Thymus (tissue), 11 donors: ENCODE data around the gene C1orf74. TPM values are rescaled to one million over a fixed set of nuclear protein-coding genes. Genes with fewer than 3 reads are reported as not detected.

Experiments
- DNase-seq, 9 donors: peaks; one replicate each; pipeline ENCODE4 v3.0.0-alpha.2; 2013; ENCODE audit warnings: low spot score in 9 of 9, low read depth in 6 of 9, missing footprints in 1 of 9
- H3K27ac ChIP-seq, 2 donors: one replicate each; pipeline ENCODE4 v1.5.1; 2013; ENCODE audit warnings: control low read depth in 1 of 2, low read depth in 1 of 2, low read length in 1 of 2, mild to moderate bottlenecking in 1 of 2, moderate library complexity in 1 of 2
- H3K27me3 ChIP-seq, 2 donors: one replicate each; pipeline ENCODE4 v1.5.1; 2013; ENCODE audit warnings: low read length in 1 of 2; ENCODE audit not compliant: control insufficient read depth in 2 of 2, insufficient read depth in 1 of 2
- H3K36me3 ChIP-seq, 2 donors: one replicate each; pipeline ENCODE4 v1.5.1; 2013; ENCODE audit warnings: low read length in 1 of 2, mild to moderate bottlenecking in 1 of 2, moderate library complexity in 1 of 2; ENCODE audit not compliant: control insufficient read depth in 2 of 2, insufficient read depth in 2 of 2
- H3K4me1 ChIP-seq, 2 donors: one replicate each; pipeline ENCODE4 v1.5.1; 2013; ENCODE audit warnings: low read length in 2 of 2; ENCODE audit not compliant: control insufficient read depth in 2 of 2, insufficient read depth in 2 of 2
- H3K4me3 ChIP-seq, 2 donors: one replicate each; pipeline ENCODE4 v1.5.1; 2013; ENCODE audit warnings: low read length in 2 of 2, control low read depth in 1 of 2, mild to moderate bottlenecking in 1 of 2
- H3K9me3 ChIP-seq, 2 donors: one replicate each; pipeline ENCODE4 v1.5.1; 2013; ENCODE audit warnings: low read length in 1 of 2, mild to moderate bottlenecking in 1 of 2; ENCODE audit not compliant: control insufficient read depth in 2 of 2, insufficient read depth in 1 of 2
- WGBS: extraction: QIAGEN DNeasy Blood & Tissue Kit; methylation state at CpG from one replicate; pipeline ENCODE4 v1.1.7; 2013; 5-methylcytosine and 5-hydroxymethylcytosine counted together
- polyA plus RNA-seq: library from polyadenylated mRNA; stranded (reverse); fragments of 200-250 nt; gene quantifications from one replicate; pipeline ENCODE4 v1.2.3, GENCODE V29; 2013
- total RNA-seq: library from RNA; stranded (reverse); fragments of 120-200 nt; gene quantifications from one replicate; pipeline ENCODE4 v1.2.4, GENCODE V29; 2013
- donor health status: healthy.

Gene C1orf74
- total and polyA plus RNA-seq, 2 donors, result 2.8 to 3.0 TPM

DNA sequence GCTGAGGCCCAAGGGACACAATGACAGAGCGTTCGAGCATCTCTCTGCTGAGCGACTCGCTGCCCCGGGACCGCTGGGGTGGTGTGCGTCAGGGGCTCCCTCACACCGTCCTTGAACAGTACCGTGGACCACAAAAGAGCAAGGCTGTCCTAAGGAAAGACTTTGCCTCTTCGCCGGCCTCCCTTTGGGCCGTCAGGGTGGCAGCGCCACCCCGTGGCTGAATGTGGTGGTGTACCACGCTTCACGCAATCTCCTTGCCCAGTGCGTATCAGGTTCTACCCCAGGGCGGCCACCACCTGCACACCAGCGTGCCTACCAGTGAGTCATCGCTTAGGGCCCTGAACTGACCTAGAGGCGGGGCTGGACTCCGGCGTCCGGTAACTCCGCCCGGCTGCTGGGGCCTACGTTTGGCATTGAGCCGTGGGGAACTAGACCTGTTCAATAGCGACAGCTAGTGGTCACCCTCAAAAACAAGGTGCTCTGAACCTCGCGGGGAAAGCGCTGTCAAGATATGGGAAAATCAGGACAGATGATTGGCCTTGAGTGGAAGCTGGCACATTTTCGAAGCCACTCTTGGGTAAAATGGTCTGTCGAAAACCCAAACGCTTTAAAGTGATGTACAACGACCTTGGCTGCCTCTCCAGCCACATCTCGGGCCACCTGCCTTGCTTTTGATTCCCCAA, 36.6 kb downstream of the C1orf74 start:
- no peaks in the 10 kb centered on the region for H3K9me3 ChIP-seq
- peak overlapping the region in 1 of 2 donors; percentile 38 for H3K27ac ChIP-seq
- H3K27me3 ChIP-seq, result no peaks in the 10 kb centered on the region
- 18% methylated on average over 37 of the region's 37 CpGs for WGBS
- H3K4me3 ChIP-seq, result peak overlapping the region; percentile 44 to 47
- H3K36me3 ChIP-seq, result no peaks in the 10 kb centered on the region
- peaks cover 0 to 25% of the 10 kb centered on the region in 2 donors for H3K4me1 ChIP-seq
- DNase-seq, result peak in 6 of 9 donors; percentile 65 to 85 (median 70)

GRCh38 chr1:209746451-209747165, 37.8 kb downstream of the C1orf74 start:
- Histone ChIP-seq H3K4me3 (no peak overlapping the region), H3K4me1 (peaks cover 0 to 17% of the 10 kb centered on the region in 2 donors), H3K27ac (no peak overlapping the region), H3K36me3 (no peaks in the 10 kb centered on the region), H3K9me3 (no peaks in the 10 kb centered on the region), H3K27me3 (no peaks in the 10 kb centered on the region)
- no peak for DNase-seq
- WGBS, result 95% methylated on average over 4 of the region's 4 CpGs

- H3K36me3 ChIP-seq, result no peaks in the 10 kb centered on the region
- DNase-seq, result no peak
- H3K27ac ChIP-seq, result no peak overlapping the region
- WGBS, result 88% methylated on average over 2 of the region's 2 CpGs
- no peak overlapping the region for H3K4me3 ChIP-seq
- no peaks in the 10 kb centered on the region for H3K27me3 ChIP-seq
- H3K4me1 ChIP-seq, result peaks cover 0 to 7% of the 10 kb centered on the region in 2 donors
- H3K9me3 ChIP-seq, result no peaks in the 10 kb centered on the region
Measured at GRCh38 chr1:209743145-209743482, 41.2 kb downstream of the C1orf74 start.

DNA sequence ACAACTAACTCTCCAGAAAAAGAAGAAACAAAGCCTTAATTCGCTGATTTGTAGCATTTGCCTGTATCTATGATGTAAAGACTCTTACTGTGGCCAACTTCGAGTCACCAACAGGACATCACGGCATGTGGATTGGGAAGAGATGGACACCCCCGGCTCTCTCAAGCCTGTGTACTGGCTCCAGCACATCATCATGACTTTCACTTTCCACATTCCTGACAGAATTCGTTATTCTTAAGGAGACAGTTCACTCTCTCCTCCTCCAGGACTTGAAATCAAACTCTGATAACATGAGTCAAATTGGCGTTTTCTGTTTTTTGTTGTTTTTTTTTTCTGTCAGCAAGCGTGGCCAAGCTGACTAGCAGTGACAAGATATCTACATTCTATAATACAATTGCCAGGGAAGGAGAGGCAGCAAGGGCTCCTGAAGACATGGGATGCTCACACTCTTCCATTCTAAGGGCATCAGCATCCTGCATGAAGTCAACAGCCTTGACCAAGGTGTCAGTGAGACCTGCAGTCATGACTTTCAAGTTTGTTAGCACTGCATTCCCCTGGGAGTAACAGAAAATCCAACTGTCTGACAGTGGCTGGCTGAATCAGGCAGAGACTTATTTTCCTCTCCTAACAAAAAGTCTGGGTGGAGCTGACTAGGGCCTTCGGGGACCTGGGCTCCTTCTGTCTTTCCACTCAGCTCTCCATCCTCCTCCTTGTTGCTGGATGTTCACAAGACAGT, 41.8 kb downstream of the C1orf74 start:
- Histone ChIP-seq H3K36me3 (no peaks in the 10 kb centered on the region), H3K4me1 (peaks cover 0 to 2% of the 10 kb centered on the region in 2 donors), H3K27ac (no peak overlapping the region), H3K27me3 (no peaks in the 10 kb centered on the region), H3K9me3 (no peaks in the 10 kb centered on the region), H3K4me3 (no peak overlapping the region)
- 90% methylated on average over 8 of the region's 8 CpGs for WGBS
- DNase-seq, result no peak

- H3K4me3 ChIP-seq, result no peak overlapping the region
- H3K27ac ChIP-seq, result no peak overlapping the region
Measured at GRCh38 chr1:209741889-209742288, 42.5 kb downstream of the C1orf74 start.

DNA sequence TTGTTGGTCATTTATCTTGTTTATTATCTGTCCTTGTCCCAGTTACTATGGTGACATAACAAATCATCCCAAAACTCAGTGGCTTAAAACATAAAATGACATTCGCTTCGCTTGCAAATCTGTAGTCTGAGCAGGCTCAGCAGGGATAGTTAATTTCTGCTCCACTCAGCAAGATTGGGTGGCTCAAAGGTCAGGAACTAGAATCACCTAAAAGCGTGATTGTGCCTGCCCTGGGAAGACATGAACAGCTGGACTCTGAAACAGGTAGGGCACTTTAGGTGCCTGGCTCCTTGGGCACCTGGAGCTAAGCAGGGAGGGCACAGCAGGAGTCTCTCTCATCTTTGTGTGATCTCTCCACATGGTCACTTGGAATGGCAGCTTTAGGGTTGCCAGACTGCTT, 43.2 kb downstream of the C1orf74 start:
- Histone ChIP-seq H3K27ac (no peak overlapping the region), H3K4me1 (no peaks in the 10 kb centered on the region), H3K9me3 (no peaks in the 10 kb centered on the region), H3K36me3 (no peaks in the 10 kb centered on the region), H3K27me3 (no peaks in the 10 kb centered on the region), H3K4me3 (no peak overlapping the region)
- DNase-seq, result no peak
- 97% methylated on average over 3 of the region's 3 CpGs for WGBS

More at GRCh38 chr1:209741889-209742288, 42.5 kb downstream of the C1orf74 start:
- 84% methylated on average over 2 of the region's 2 CpGs for WGBS
- no peaks in the 10 kb centered on the region for H3K36me3 ChIP-seq
- no peaks in the 10 kb centered on the region for H3K9me3 ChIP-seq
- H3K27me3 ChIP-seq, result no peaks in the 10 kb centered on the region
- DNase-seq, result no peak
- no peaks in the 10 kb centered on the region for H3K4me1 ChIP-seq

DNA sequence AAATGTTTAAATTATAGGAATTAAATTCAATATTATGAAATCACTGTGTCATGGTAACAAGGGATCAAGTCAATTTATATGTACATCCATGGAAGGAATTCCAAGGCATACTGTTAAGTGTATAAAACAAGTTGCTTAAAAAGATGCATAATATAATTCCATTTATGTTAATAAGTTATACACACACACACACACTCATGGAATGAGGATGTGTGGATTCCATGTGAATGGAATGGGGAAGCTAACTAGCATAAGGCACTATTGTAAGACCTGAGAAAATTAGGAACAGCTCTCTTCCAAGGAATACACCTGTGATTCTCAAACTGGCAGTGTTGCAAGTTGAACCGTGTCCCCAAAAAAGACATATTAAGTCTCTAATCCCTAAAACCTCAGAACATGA, 46.1 kb downstream of the C1orf74 start:
- WGBS, result 99% methylated on average over 1 of the region's 1 CpG
- H3K36me3 ChIP-seq, result no peaks in the 10 kb centered on the region
- no peak for DNase-seq
- no peak overlapping the region for H3K27ac ChIP-seq
- no peaks in the 10 kb centered on the region for H3K27me3 ChIP-seq
- H3K9me3 ChIP-seq, result no peaks in the 10 kb centered on the region
- H3K4me1 ChIP-seq, result no peaks in the 10 kb centered on the region
- H3K4me3 ChIP-seq, result no peak overlapping the region

DNA sequence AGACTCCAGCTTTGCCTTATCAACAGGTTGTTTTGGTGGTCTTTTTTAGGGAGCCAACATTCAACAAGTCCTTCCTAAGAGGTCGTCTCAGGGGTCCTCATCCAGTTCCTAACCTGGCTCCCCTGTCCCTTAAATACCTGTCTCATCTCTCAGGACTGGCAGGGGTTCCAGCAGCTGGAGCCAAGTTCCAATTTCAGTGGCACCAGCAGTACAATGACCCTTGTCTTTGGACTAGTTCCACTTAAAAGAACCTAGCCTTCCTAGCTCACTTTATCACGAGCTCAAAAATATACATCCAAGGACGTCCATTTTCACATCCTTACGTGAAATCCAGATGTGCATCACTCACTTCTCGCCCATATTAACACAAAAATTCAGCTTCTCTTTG, 47.2 kb downstream of the C1orf74 start:
- WGBS, result 95% methylated on average over 5 of the region's 5 CpGs
- H3K27ac ChIP-seq, result no peak overlapping the region
- H3K4me1 ChIP-seq, result no peaks in the 10 kb centered on the region
- no peak for DNase-seq
- no peaks in the 10 kb centered on the region for H3K27me3 ChIP-seq
- H3K36me3 ChIP-seq, result no peaks in the 10 kb centered on the region
- H3K9me3 ChIP-seq, result no peaks in the 10 kb centered on the region
- no peak overlapping the region for H3K4me3 ChIP-seq

GRCh38 chr1:209736490-209737117, 47.8 kb downstream of the C1orf74 start:
- no peak overlapping the region for H3K4me3 ChIP-seq
- no peaks in the 10 kb centered on the region for H3K36me3 ChIP-seq
- 92% methylated on average over 3 of the region's 3 CpGs for WGBS
- no peaks in the 10 kb centered on the region for H3K4me1 ChIP-seq
- DNase-seq, result no peak
- no peak overlapping the region for H3K27ac ChIP-seq
- H3K27me3 ChIP-seq, result no peaks in the 10 kb centered on the region
- H3K9me3 ChIP-seq, result no peaks in the 10 kb centered on the region
